GM13976 (cell line): ENCODE data around the gene GIMD1.
"Not testable (repeated sequence)": the region's sequence is repeated elsewhere in the genome, so short reads cannot be mapped to it uniquely, and the experiment has no call there.

Source experiments
- DNase-seq: peaks from one replicate; pipeline ENCODE4 v3.0.0; 2012; ENCODE audit warnings: low spot score
- CTCF ChIP-seq: IDR thresholded peaks from 2 replicates; pipeline ENCODE4 v1.5.1; 2012; ENCODE audit warnings: borderline replicate concordance, mild to moderate bottlenecking; ENCODE audit not compliant: insufficient read depth; ENCODE audit errors: extremely low read depth, missing control alignments, control extremely low read depth
- in situ Hi-C: fragments of 300-500 bp; cut with MboI; formaldehyde crosslinking; loops from one replicate; pipeline ENCODE4 v1.12.0; 2022; ENCODE audit warnings: low sequenced_read_pairs, mixed read lengths, inconsistent platforms; ENCODE audit not compliant: unreplicated experiment

The GIMD1 gene

GRCh38 chr4:106368678-106369077 is at the start of gene GIMD1:
Gene GIMD1, minus strand, starts transcription at chr4:106368778. Its CDS starts 1,343 bp downstream, at chr4:106367435.
- TF ChIP-seq CTCF: no peak
- in situ Hi-C loops: loop anchor here (25.0 kb wide), 1 partner anchor 819 kb away; no protein-coding TSS in a partner anchor
- no peak for DNase-seq

GRCh38 chr4:106414366-106414765 is 45.8 kb upstream of the GIMD1 start:
- in situ Hi-C loops: no loop called here

GRCh38 chr4:106409901-106410889 is 41.6 kb upstream of the GIMD1 start:
- no peak for TF ChIP-seq CTCF
- in situ Hi-C loops: no loop called here
- DNase-seq: no peak

More at GRCh38 chr4:106414366-106414765, 45.8 kb upstream of the GIMD1 start:
- no peak for DNase-seq
- TF ChIP-seq CTCF: no peak

GRCh38 chr4:106408004-106408403 is 39.4 kb upstream of the GIMD1 start:
- DNase-seq, in situ Hi-C loops: not testable (repeated sequence)

- no peak for DNase-seq
- in situ Hi-C loops: no loop called here
- TF ChIP-seq CTCF: no peak
These were observed 32.6 kb upstream of the GIMD1 start for GRCh38 chr4:106401157-106401556.

GRCh38 chr4:106398898-106399297 is 30.3 kb upstream of the GIMD1 start:
- in situ Hi-C loops, DNase-seq: not testable (repeated sequence)

- TF ChIP-seq CTCF: no peak
- in situ Hi-C loops: no loop called here
These were observed 27.0 kb upstream of the GIMD1 start for GRCh38 chr4:106395582-106395981.

More at GRCh38 chr4:106395582-106395981, 27.0 kb upstream of the GIMD1 start:
- no peak for DNase-seq
